NK-92 (cell line): ENCODE results near the gene ALG9.

ENCODE experiments used
- DNase-seq: peaks from one replicate; lab custom pipeline; 2025; ENCODE audit not compliant: unreplicated experiment; lab: John Stamatoyannopoulos, UW

The ALG9 gene

GRCh38 chr11:111836721-111837120 lies 34.7 kb downstream of the ALG9 start:
- DNase-seq = no peak

- no peak for DNase-seq
Observed at GRCh38 chr11:111836162-111836561, 35.2 kb downstream of the ALG9 start.

- DNase-seq = no peak
Observed at GRCh38 chr11:111835665-111836064, 35.7 kb downstream of the ALG9 start.

GRCh38 chr11:111834432-111835163 lies 36.8 kb downstream of the ALG9 start:
- no peak for DNase-seq

GRCh38 chr11:111833524-111833923 lies 37.9 kb downstream of the ALG9 start:
- DNase-seq = no peak

GRCh38 chr11:111829185-111829968 lies 42.0 kb downstream of the ALG9 start:
- no peak for DNase-seq

- DNase-seq = no peak
Observed at GRCh38 chr11:111826322-111826950, 44.9 kb downstream of the ALG9 start.

- no peak for DNase-seq
Observed at GRCh38 chr11:111823629-111824028, 47.8 kb downstream of the ALG9 start.

GRCh38 chr11:111823131-111823530 lies 48.2 kb downstream of the ALG9 start:
- no peak for DNase-seq

- DNase-seq = no peak
Observed at GRCh38 chr11:111819829-111820237, 51.5 kb downstream of the ALG9 start.

- no peak for DNase-seq
Observed at GRCh38 chr11:111819161-111819828, 52.1 kb downstream of the ALG9 start.

GRCh38 chr11:111815489-111815888 lies 55.9 kb downstream of the ALG9 start:
- DNase-seq = no peak

- DNase-seq = no peak
Observed at GRCh38 chr11:111814557-111815320, 56.6 kb downstream of the ALG9 start.

- DNase-seq = no peak
Observed at GRCh38 chr11:111814106-111814505, 57.3 kb downstream of the ALG9 start.

- DNase-seq = no peak
Observed at GRCh38 chr11:111812211-111812610, 59.2 kb downstream of the ALG9 start.

- DNase-seq = no peak
Observed at GRCh38 chr11:111811445-111811844, 59.9 kb downstream of the ALG9 start.

- DNase-seq = no peak
Observed at GRCh38 chr11:111808834-111809233, 62.5 kb downstream of the ALG9 start.

GRCh38 chr11:111808063-111808588 lies 63.3 kb downstream of the ALG9 start:
- DNase-seq = no peak

- no peak for DNase-seq
Observed at GRCh38 chr11:111807076-111807475, 64.3 kb downstream of the ALG9 start.

- no peak for DNase-seq
Observed at GRCh38 chr11:111801135-111801534, 70.2 kb downstream of the ALG9 start.
